K562 (cell line): Measurements from ENCODE around the gene ELL3. TPM values are rescaled to one million over a fixed set of nuclear protein-coding genes. Genes with fewer than 3 reads are reported as not detected.

ENCODE experiments used
- BRD4 ChIP-seq: fragments of 200-600 bp; sonication (generic); IDR thresholded peaks from 2 replicates; pipeline ENCODE4 v1.6.1; 2017; ENCODE audit warnings: inconsistent platforms
- MLLT1 ChIP-seq, 2 experiments: fragments of 450-650 bp; IDR thresholded peaks; 2 replicates each; pipeline ENCODE4 v1.6.1; 2016
- PHF20 ChIP-seq: fragments of 450-650 bp; IDR thresholded peaks from 2 replicates; pipeline ENCODE4 v1.6.1; 2018; ENCODE audit not compliant: partially characterized antibody
- RB1 ChIP-seq: fragments of 450-650 bp; IDR thresholded peaks from 2 replicates; pipeline ENCODE4 v1.6.1; 2017; ENCODE audit warnings: low read depth, mild to moderate bottlenecking
- SUPT5H ChIP-seq: fragments of 450-650 bp; IDR thresholded peaks from 2 replicates; pipeline ENCODE4 v1.6.1; 2016
- ZBTB9 ChIP-seq: fragments of 450-650 bp; formaldehyde crosslinking; IDR thresholded peaks from 2 replicates; pipeline ENCODE4 v1.4.0; 2020; ENCODE audit warnings: mild to moderate bottlenecking, moderate library complexity
- ZEB2 ChIP-seq: fragments of 450-650 bp; IDR thresholded peaks from 2 replicates; pipeline ENCODE4 v1.6.1; 2016
- polyA plus RNA-seq, 8 experiments: library from polyadenylated mRNA; depleted of rRNA in 4 of 8; stranded (reverse) in 5 of 8; unstranded in 3 of 8; fragments of >200 nt; fragmentation: Nextera tagmentation in 2 of 8; fragmentation: Illumina TruSeq in 1 of 8; extraction: Ambion mirVana in 2 of 8; extraction: Trizol in 1 of 8; gene quantifications; 2 replicates each; pipeline versions ENCODE4 v1.2.1 to v1.2.3, GENCODE V29; 2011 to 2014; ENCODE audit warnings: inconsistent platforms in 1 of 8, missing spikeins in 1 of 8
- total RNA-seq, 7 experiments: library from RNA; depleted of rRNA in 6 of 7; stranded (reverse); fragments of >200 nt in 6 of 7; fragmentation: Illumina TruSeq in 2 of 7; extraction: Trizol in 2 of 7; gene quantifications; 2 replicates each; pipeline versions ENCODE4 v1.2.1 to v1.2.3, GENCODE V29; 2011 to 2021; ENCODE audit warnings: low replicate concordance in 1 of 7
- TF ChIP-seq, protein P1 (sequence below): fragments of 450-650 bp; IDR thresholded peaks from 2 replicates; pipeline ENCODE4 v1.6.1; 2016; ENCODE audit warnings: mild to moderate bottlenecking, moderate library complexity
- TF ChIP-seq, protein P2 (sequence below): fragments of 250-450 bp; sonication (Bioruptor Pico); IDR thresholded peaks from 2 replicates; pipeline ENCODE4 v1.4.0; 2020; ENCODE audit warnings: mild to moderate bottlenecking, moderate library complexity

Gene ELL3
- total and polyA plus RNA-seq, 9 of the 15 experiments (the other 6 are each of a cell fraction or from before 2014, with no cell fraction given) = 0.80 to 5.2 (median 2.6) TPM

DNA sequence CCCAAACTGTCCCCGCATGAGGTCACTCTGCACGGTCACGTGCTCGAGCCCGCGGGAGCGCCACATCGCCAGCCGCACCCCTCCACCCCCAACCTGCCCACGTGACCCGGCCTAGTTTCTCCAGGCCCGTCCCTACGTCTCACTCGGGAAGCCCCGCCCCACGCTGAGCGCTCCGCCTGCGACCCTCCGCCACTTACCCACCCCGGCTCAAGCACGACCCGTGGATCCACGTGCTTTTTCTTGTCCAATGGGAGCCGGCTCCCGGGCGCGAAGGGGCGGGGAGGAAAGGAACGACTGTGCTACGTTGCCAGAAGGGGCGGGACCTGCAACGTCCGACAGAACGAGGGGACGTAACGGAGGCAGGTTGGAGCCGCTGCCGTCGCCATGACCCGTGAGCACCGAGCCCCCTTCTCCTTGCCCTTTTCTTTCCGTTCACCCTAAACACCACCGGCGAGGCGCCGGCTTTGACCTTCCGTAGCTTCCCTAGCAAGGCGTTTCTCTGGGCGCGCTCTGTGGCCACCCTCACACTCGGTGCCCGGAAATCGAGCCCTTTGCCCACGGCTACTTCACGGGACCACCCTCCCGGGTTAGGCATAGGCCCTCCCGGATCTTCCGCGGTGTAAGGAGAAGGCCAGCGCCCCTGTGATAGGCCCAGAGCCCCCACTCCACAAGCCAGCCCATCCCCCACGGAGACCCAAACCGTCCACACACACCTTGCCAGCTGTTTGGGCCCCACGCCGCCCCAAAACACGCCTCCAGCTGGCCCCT is 15.4 kb upstream of the ELL3 start, which contains the start of gene SERF2 (continued):
- TF ChIP-seq ZBTB9 (CRISPR knock-in tag) (peak; percentile 48; the same call in 1 of the 2 replicates), SUPT5H (peak; percentile 98), MLLT1 (IDR thresholded peaks at IDR 0.05) (peak; percentile 55 to 56; a peak in 2 of 4 replicates), BRD4 (peak; percentile 88; the same call in 1 of the 2 replicates), RB1 (peak; percentile 62), PHF20 (peak; percentile 33), ZEB2 (0 out of 2 replicates have a peak, but pooled peaks have one; percentile 52)
- TF ChIP-seq, protein P1, sequence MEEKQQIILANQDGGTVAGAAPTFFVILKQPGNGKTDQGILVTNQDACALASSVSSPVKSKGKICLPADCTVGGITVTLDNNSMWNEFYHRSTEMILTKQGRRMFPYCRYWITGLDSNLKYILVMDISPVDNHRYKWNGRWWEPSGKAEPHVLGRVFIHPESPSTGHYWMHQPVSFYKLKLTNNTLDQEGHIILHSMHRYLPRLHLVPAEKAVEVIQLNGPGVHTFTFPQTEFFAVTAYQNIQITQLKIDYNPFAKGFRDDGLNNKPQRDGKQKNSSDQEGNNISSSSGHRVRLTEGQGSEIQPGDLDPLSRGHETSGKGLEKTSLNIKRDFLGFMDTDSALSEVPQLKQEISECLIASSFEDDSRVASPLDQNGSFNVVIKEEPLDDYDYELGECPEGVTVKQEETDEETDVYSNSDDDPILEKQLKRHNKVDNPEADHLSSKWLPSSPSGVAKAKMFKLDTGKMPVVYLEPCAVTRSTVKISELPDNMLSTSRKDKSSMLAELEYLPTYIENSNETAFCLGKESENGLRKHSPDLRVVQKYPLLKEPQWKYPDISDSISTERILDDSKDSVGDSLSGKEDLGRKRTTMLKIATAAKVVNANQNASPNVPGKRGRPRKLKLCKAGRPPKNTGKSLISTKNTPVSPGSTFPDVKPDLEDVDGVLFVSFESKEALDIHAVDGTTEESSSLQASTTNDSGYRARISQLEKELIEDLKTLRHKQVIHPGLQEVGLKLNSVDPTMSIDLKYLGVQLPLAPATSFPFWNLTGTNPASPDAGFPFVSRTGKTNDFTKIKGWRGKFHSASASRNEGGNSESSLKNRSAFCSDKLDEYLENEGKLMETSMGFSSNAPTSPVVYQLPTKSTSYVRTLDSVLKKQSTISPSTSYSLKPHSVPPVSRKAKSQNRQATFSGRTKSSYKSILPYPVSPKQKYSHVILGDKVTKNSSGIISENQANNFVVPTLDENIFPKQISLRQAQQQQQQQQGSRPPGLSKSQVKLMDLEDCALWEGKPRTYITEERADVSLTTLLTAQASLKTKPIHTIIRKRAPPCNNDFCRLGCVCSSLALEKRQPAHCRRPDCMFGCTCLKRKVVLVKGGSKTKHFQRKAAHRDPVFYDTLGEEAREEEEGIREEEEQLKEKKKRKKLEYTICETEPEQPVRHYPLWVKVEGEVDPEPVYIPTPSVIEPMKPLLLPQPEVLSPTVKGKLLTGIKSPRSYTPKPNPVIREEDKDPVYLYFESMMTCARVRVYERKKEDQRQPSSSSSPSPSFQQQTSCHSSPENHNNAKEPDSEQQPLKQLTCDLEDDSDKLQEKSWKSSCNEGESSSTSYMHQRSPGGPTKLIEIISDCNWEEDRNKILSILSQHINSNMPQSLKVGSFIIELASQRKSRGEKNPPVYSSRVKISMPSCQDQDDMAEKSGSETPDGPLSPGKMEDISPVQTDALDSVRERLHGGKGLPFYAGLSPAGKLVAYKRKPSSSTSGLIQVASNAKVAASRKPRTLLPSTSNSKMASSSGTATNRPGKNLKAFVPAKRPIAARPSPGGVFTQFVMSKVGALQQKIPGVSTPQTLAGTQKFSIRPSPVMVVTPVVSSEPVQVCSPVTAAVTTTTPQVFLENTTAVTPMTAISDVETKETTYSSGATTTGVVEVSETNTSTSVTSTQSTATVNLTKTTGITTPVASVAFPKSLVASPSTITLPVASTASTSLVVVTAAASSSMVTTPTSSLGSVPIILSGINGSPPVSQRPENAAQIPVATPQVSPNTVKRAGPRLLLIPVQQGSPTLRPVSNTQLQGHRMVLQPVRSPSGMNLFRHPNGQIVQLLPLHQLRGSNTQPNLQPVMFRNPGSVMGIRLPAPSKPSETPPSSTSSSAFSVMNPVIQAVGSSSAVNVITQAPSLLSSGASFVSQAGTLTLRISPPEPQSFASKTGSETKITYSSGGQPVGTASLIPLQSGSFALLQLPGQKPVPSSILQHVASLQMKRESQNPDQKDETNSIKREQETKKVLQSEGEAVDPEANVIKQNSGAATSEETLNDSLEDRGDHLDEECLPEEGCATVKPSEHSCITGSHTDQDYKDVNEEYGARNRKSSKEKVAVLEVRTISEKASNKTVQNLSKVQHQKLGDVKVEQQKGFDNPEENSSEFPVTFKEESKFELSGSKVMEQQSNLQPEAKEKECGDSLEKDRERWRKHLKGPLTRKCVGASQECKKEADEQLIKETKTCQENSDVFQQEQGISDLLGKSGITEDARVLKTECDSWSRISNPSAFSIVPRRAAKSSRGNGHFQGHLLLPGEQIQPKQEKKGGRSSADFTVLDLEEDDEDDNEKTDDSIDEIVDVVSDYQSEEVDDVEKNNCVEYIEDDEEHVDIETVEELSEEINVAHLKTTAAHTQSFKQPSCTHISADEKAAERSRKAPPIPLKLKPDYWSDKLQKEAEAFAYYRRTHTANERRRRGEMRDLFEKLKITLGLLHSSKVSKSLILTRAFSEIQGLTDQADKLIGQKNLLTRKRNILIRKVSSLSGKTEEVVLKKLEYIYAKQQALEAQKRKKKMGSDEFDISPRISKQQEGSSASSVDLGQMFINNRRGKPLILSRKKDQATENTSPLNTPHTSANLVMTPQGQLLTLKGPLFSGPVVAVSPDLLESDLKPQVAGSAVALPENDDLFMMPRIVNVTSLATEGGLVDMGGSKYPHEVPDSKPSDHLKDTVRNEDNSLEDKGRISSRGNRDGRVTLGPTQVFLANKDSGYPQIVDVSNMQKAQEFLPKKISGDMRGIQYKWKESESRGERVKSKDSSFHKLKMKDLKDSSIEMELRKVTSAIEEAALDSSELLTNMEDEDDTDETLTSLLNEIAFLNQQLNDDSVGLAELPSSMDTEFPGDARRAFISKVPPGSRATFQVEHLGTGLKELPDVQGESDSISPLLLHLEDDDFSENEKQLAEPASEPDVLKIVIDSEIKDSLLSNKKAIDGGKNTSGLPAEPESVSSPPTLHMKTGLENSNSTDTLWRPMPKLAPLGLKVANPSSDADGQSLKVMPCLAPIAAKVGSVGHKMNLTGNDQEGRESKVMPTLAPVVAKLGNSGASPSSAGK = peak; percentile 94; the same call in 1 of the 2 replicates
- TF ChIP-seq, protein P2, sequence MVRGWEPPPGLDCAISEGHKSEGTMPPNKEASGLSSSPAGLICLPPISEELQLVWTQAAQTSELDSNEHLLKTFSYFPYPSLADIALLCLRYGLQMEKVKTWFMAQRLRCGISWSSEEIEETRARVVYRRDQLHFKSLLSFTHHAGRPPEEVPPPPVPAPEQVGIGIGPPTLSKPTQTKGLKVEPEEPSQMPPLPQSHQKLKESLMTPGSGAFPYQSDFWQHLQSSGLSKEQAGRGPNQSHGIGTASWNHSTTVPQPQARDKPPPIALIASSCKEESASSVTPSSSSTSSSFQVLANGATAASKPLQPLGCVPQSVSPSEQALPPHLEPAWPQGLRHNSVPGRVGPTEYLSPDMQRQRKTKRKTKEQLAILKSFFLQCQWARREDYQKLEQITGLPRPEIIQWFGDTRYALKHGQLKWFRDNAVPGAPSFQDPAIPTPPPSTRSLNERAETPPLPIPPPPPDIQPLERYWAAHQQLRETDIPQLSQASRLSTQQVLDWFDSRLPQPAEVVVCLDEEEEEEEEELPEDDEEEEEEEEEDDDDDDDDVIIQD (CRISPR knock-in tag) = no peak
